Measurements from ENCODE around the gene LILRB2. TPM values are rescaled to one million over a fixed set of nuclear protein-coding genes. Genes with fewer than 3 reads are reported as not detected.
A peak's percentile ranks its signal among the peaks of the same experiment; 100 is the strongest.

The LILRB2 gene
- total RNA-seq, 3 donors from 2014 or later: 1.2 to 9.6 (median 4.7) TPM

GRCh38 chr19:54309811-54310210 lies 28.9 kb upstream of the LILRB2 start:
- no peak overlapping the region for H3K4me3 ChIP-seq
- no peaks in the 10 kb centered on the region for H3K4me1 ChIP-seq (ENCODE audit: low read depth)

GRCh38 chr19:54307389-54308020 lies 26.6 kb upstream of the LILRB2 start:
- DNase-seq (no peak), ATAC-seq (no peak)
- Histone ChIP-seq H3K36me3 (ENCODE audit: low read depth) (no peaks in the 10 kb centered on the region), H3K4me3 (no peak overlapping the region), H3K9me3 (no peaks in the 10 kb centered on the region), H3K4me1 (ENCODE audit: low read depth) (no peaks in the 10 kb centered on the region)
- intact Hi-C loops (cut with DNase I, micrococcal nuclease): no loop called here
- TF ChIP-seq CTCF (IDR thresholded peaks at IDR 0.05): no peak

More at GRCh38 chr19:54309811-54310210, 28.9 kb upstream of the LILRB2 start:
- TF ChIP-seq CTCF (IDR thresholded peaks at IDR 0.05): no peak
- Histone ChIP-seq H3K9me3 (no peaks in the 10 kb centered on the region), H3K36me3 (ENCODE audit: low read depth) (no peaks in the 10 kb centered on the region)
- ATAC-seq (no peak), DNase-seq (no peak)
- intact Hi-C loops (cut with DNase I, micrococcal nuclease): no loop called here

DNA sequence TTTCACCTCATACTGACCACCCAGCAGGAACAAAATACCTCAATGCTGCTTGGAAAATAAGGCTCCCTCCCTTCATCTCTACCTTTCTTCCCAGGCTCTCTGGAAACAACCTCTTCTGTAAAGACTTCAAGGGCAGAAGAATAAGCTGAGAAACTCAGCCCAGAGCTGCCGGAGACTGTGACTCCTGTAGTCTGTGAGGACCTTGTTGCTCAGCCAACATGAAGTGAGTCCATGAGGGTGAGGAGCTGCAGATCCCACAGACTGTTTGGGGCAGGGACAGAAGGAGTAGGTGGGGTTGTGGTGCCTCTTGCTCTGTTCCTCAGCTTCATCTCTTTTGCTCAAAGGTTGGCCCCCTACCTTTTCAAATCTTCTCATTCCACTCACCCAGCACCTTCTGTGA lies 24.2 kb upstream of the LILRB2 start:
- H3K4me3 ChIP-seq: no peak overlapping the region
- no peaks in the 10 kb centered on the region for H3K36me3 ChIP-seq (ENCODE audit: low read depth)
- H3K4me1 ChIP-seq (ENCODE audit: low read depth): no peaks in the 10 kb centered on the region
- intact Hi-C loops (cut with DNase I, micrococcal nuclease): no loop called here
- H3K9me3 ChIP-seq: no peaks in the 10 kb centered on the region
- no peak for TF ChIP-seq CTCF (IDR thresholded peaks at IDR 0.05)
- DNase-seq: no peak
- no peak for ATAC-seq

DNA sequence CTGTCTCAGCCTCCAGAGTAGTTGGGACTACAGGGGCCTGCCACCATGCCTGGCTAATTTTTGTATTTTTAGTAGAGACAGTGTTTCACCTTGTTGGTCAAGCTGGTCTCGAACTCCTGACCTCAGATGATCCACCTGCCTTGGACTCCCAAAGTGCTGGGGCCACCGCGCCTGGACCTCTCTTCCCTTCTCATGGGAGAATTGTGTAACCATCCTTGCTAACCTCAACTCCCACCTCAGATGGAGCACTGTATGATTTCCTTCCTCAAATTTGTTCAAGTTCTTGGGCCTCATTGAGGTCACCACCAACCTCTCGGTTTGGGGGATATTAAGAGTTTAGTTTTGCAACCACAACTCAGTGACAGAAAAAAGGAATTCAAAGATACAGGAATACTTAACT lies 21.3 kb upstream of the LILRB2 start:
- H3K36me3 ChIP-seq (ENCODE audit: low read depth): no peaks in the 10 kb centered on the region
- intact Hi-C loops (cut with DNase I, micrococcal nuclease): no loop called here
- H3K4me1 ChIP-seq (ENCODE audit: low read depth): no peaks in the 10 kb centered on the region
- H3K4me3 ChIP-seq: no peak overlapping the region
- TF ChIP-seq CTCF (IDR thresholded peaks at IDR 0.05): no peak
- H3K9me3 ChIP-seq: no peaks in the 10 kb centered on the region
- ATAC-seq (peak; percentile 34), DNase-seq (no peak)

- ATAC-seq (no peak), DNase-seq (no peak)
- H3K4me3 ChIP-seq: no peak overlapping the region
- no peaks in the 10 kb centered on the region for H3K36me3 ChIP-seq (ENCODE audit: low read depth)
- no peaks in the 10 kb centered on the region for H3K9me3 ChIP-seq
- TF ChIP-seq CTCF (IDR thresholded peaks at IDR 0.05): no peak
- H3K4me1 ChIP-seq (ENCODE audit: low read depth): no peaks in the 10 kb centered on the region
- intact Hi-C loops (cut with DNase I, micrococcal nuclease): no loop called here
These were observed 18.6 kb upstream of the LILRB2 start for GRCh38 chr19:54299515-54299914.

DNA sequence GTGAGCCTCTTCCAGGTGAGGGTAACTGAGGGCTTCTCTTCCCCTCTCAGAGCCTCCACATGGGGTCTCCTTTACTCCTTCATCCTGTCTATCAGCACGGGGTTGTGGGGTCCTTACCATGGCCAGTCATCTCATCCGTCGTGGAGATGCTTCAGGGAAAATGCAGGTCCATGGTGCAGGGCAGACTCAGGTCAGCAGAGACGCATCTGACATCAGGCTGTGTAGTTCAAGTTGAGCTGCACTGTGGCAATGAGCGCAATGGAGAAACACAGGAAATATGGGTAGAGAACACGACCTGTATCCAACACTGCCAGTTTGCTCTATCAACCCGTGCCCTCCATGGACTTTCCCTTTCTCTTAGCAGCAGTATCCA lies 18.2 kb upstream of the LILRB2 start:
- intact Hi-C loops (cut with DNase I, micrococcal nuclease): no loop called here

More for the DNA sequence above, 18.2 kb upstream of the LILRB2 start:
- H3K9me3 ChIP-seq: no peaks in the 10 kb centered on the region
- DNase-seq (no peak), ATAC-seq (no peak)
- H3K4me3 ChIP-seq: no peak overlapping the region
- no peaks in the 10 kb centered on the region for H3K36me3 ChIP-seq (ENCODE audit: low read depth)
- H3K4me1 ChIP-seq (ENCODE audit: low read depth): no peaks in the 10 kb centered on the region
- no peak for TF ChIP-seq CTCF (IDR thresholded peaks at IDR 0.05)
